Smooth muscle cell (in vitro differentiated cells): Measurements from ENCODE around the gene PRPF19. TPM values are rescaled to one million over a fixed set of nuclear protein-coding genes. Genes with fewer than 3 reads are reported as not detected.

Source experiments
- DNase-seq: peaks from one replicate; lab custom pipeline; 2025; ENCODE audit not compliant: unreplicated experiment; lab: John Stamatoyannopoulos, UW
- H2AFZ ChIP-seq: fragments of 200-600 bp; sonication (generic); 2 replicates; pipeline ENCODE4 v1.6.0; 2016; ENCODE audit warnings: antibody characterized with exemption, low read depth, mild to moderate bottlenecking
- H3F3A ChIP-seq: fragments of 200-600 bp; sonication (generic); 2 replicates; pipeline ENCODE4 v1.6.0; 2017; ENCODE audit warnings: antibody characterized with exemption, low read depth
- H3K27ac ChIP-seq: fragments of 200-600 bp; sonication (generic); 2 replicates; pipeline ENCODE4 v1.5.1; 2016; ENCODE audit warnings: low read depth, mild to moderate bottlenecking
- H3K27me3 ChIP-seq: fragments of 200-600 bp; sonication (generic); 2 replicates; pipeline ENCODE4 v1.6.1; 2016; ENCODE audit warnings: low read depth, mild to moderate bottlenecking
- H3K36me3 ChIP-seq: fragments of 200-600 bp; sonication (generic); 2 replicates; pipeline ENCODE4 v1.5.1; 2016; ENCODE audit warnings: low read depth
- H3K4me1 ChIP-seq: fragments of 200-600 bp; sonication (generic); 2 replicates; pipeline ENCODE4 v1.5.1; 2016; ENCODE audit warnings: low read depth
- H3K4me2 ChIP-seq: fragments of 200-600 bp; sonication (generic); 2 replicates; pipeline ENCODE4 v1.6.0; 2016; ENCODE audit warnings: mild to moderate bottlenecking
- H3K4me3 ChIP-seq: fragments of 200-600 bp; sonication (generic); 2 replicates; pipeline ENCODE4 v1.5.1; 2016; ENCODE audit warnings: mild to moderate bottlenecking
- H3K79me2 ChIP-seq: fragments of 200-600 bp; sonication (generic); 2 replicates; pipeline ENCODE4 v1.6.0; 2016; ENCODE audit warnings: low read depth, mild to moderate bottlenecking
- H3K9ac ChIP-seq: fragments of 200-600 bp; sonication (generic); 2 replicates; pipeline ENCODE4 v1.6.0; 2016; ENCODE audit warnings: low read depth
- H3K9me3 ChIP-seq: fragments of 200-600 bp; sonication (generic); replicated peaks from 2 replicates; pipeline ENCODE4 v1.5.1; 2016; ENCODE audit warnings: low read depth
- H4K20me1 ChIP-seq: fragments of 200-600 bp; sonication (generic); 2 replicates; pipeline ENCODE4 v1.6.0; 2016; ENCODE audit warnings: low read depth
- WGBS: methylation state at CpG from one replicate; pipeline ENCODE4 v1.1.7; 2016; ENCODE audit warnings: low lambda C conversion rate; 5-methylcytosine and 5-hydroxymethylcytosine counted together
- polyA plus RNA-seq: library from polyadenylated mRNA; unstranded; fragments of >200 nt; fragmentation: Nextera tagmentation; extraction: Ambion mirVana; gene quantifications from 2 replicates; pipeline ENCODE4 v1.2.1, GENCODE V29; 2016
- total RNA-seq: library from RNA; depleted of rRNA; stranded (reverse); fragments of >200 nt; gene quantifications from 2 replicates; pipeline ENCODE4 v1.2.3, GENCODE V29; 2014
- TF ChIP-seq, protein P1 (sequence below): fragments of 200-600 bp; sonication (generic); IDR thresholded peaks from 2 replicates; pipeline ENCODE4 v1.5.1; 2017; ENCODE audit warnings: borderline replicate concordance, mild to moderate bottlenecking, antibody characterized with exemption; ENCODE audit not compliant: insufficient read depth, poor library complexity, severe bottlenecking

PRPF19 gene
- total and polyA plus RNA-seq, 2 experiments from 2014 or later = 10.2 to 33.0 TPM

DNA sequence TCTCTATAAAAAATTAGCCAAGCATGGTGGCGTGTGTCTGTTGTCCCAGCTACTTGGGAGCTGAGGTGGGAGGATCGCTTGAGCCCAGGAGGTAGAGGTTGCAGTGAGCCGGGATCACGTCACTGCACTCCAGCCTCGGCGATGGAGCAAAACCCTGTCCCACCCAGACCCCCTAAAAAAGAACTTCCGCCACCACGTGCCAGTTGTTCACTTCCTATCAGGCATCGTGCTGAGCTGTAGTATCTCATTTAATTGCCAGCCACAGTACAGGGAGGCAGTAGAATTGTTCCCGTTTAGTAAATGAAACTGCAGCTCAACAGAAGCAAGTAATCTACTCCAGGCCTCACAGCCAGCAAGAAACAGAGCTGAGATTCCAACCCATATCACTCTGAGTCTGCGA lies 14.9 kb upstream of the PRPF19 start:
- no peak for DNase-seq
- Histone ChIP-seq H2AFZ (no peak overlapping the region), H3K9me3 (no peaks in the 10 kb centered on the region), H3K27me3 (no peaks in the 10 kb centered on the region), H3K4me2 (no peak overlapping the region), H3K9ac (no peak overlapping the region), H3K4me3 (no peak overlapping the region), H4K20me1 (peaks cover 19% of the 10 kb centered on the region), H3F3A (no peaks in the 10 kb centered on the region), H3K36me3 (no peaks in the 10 kb centered on the region), H3K27ac (no peak overlapping the region), H3K79me2 (peaks cover 28% of the 10 kb centered on the region), H3K4me1 (peaks cover 13% of the 10 kb centered on the region)
- whole genome bisulfite sequencing = 98% methylated on average over 11 of the region's 11 CpGs
- TF ChIP-seq, protein P1, sequence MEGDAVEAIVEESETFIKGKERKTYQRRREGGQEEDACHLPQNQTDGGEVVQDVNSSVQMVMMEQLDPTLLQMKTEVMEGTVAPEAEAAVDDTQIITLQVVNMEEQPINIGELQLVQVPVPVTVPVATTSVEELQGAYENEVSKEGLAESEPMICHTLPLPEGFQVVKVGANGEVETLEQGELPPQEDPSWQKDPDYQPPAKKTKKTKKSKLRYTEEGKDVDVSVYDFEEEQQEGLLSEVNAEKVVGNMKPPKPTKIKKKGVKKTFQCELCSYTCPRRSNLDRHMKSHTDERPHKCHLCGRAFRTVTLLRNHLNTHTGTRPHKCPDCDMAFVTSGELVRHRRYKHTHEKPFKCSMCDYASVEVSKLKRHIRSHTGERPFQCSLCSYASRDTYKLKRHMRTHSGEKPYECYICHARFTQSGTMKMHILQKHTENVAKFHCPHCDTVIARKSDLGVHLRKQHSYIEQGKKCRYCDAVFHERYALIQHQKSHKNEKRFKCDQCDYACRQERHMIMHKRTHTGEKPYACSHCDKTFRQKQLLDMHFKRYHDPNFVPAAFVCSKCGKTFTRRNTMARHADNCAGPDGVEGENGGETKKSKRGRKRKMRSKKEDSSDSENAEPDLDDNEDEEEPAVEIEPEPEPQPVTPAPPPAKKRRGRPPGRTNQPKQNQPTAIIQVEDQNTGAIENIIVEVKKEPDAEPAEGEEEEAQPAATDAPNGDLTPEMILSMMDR = no peak

DNA sequence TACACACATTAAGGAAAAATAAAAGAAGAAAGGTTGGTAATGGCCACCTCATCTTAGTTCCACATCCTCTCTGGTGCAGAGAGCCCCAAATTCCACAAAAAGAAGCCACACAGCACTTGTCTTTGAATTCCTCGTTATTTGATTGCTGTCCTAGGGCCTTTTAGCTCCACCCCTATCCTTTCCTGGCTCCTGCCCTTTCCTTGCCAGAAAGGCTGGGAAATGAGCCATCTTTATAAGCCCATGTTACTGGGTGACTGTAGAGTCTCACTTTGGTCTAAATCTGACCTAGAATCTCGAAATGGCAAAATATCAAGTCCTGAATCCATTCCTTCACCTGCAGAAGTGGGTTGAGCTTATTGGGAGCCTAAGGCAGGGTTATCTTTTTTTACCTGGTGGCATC lies 13.6 kb upstream of the PRPF19 start:
- H3K9ac ChIP-seq = no peak overlapping the region
- H3K79me2 ChIP-seq = peaks cover 32% of the 10 kb centered on the region
- WGBS = 91% methylated on average over 2 of the region's 2 CpGs
- H3K4me3 ChIP-seq = no peak overlapping the region
- H2AFZ ChIP-seq = no peak overlapping the region
- H3K4me2 ChIP-seq = no peak overlapping the region
- peaks cover 9% of the 10 kb centered on the region for H3K4me1 ChIP-seq
- H3F3A ChIP-seq = no peaks in the 10 kb centered on the region
- no peak for DNase-seq
- no peak overlapping the region for H3K27ac ChIP-seq
- H3K36me3 ChIP-seq = no peaks in the 10 kb centered on the region
- H4K20me1 ChIP-seq = peaks cover 19% of the 10 kb centered on the region
- no peaks in the 10 kb centered on the region for H3K27me3 ChIP-seq
- TF ChIP-seq, protein P1 = no peak
- H3K9me3 ChIP-seq = no peaks in the 10 kb centered on the region

DNA sequence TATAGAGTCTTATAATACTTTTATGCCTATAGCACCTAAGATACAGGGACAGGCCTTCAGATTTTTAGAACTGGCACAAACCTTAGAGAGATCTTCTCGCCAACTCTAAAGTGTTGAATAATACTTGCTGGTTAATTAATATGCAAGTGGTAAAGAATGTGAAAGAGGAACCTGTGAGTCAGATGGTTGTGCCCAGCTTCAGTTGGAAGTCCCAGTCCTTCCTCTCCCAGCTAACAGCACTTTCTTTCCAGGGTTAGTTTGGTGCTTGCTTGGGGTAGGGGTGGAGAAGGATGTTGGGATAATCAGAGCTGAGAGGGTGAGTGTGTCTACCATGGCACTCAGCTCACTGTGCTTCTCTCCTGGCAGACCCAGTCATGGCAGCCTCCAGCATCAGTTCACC lies 12.9 kb upstream of the PRPF19 start:
- TF ChIP-seq, protein P1 = no peak
- H3K79me2 ChIP-seq = peaks cover 32% of the 10 kb centered on the region
- H4K20me1 ChIP-seq = peaks cover 19% of the 10 kb centered on the region

DNA sequence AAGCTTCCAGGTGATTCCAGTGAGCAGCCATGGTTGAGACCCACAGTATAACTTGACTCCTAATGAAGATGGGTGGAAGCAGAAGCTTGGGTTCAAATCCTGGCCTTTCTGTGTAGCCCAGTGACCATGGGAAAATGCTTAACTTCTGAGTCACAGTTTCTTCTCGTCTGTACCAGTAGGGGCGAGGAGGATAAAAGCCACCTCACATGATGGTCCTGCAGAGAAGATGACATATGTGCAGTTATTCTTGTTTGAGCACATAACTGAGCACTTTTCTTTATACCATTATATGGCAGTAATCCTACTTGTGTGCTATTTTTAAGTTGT lies 12.5 kb upstream of the PRPF19 start:
- Histone ChIP-seq H3F3A (no peaks in the 10 kb centered on the region), H3K4me1 (peaks cover 10% of the 10 kb centered on the region), H3K36me3 (no peaks in the 10 kb centered on the region), H3K27ac (no peak overlapping the region), H3K4me2 (no peak overlapping the region), H4K20me1 (peaks cover 19% of the 10 kb centered on the region), H2AFZ (no peak overlapping the region), H3K9ac (no peak overlapping the region), H3K79me2 (peaks cover 32% of the 10 kb centered on the region), H3K9me3 (no peaks in the 10 kb centered on the region), H3K4me3 (no peak overlapping the region), H3K27me3 (no peaks in the 10 kb centered on the region)
- TF ChIP-seq, protein P1 = no peak
- no peak for DNase-seq
- 41% methylated on average over 2 of the region's 2 CpGs for WGBS

More for the DNA sequence above, 12.9 kb upstream of the PRPF19 start:
- Histone ChIP-seq H3F3A (no peaks in the 10 kb centered on the region), H3K27ac (no peak overlapping the region), H2AFZ (no peak overlapping the region), H3K9me3 (no peaks in the 10 kb centered on the region), H3K4me3 (no peak overlapping the region), H3K36me3 (no peaks in the 10 kb centered on the region), H3K4me2 (no peak overlapping the region), H3K9ac (no peak overlapping the region), H3K4me1 (peaks cover 10% of the 10 kb centered on the region), H3K27me3 (no peaks in the 10 kb centered on the region)
- WGBS = 97% methylated on average over 1 of the region's 1 CpG
- DNase-seq = no peak
